ENCODE results near the gene CLSTN3. TPM values are rescaled to one million over a fixed set of nuclear protein-coding genes. Genes with fewer than 3 reads are reported as not detected.
A peak's percentile ranks its signal among the peaks of the same experiment; 100 is the strongest.

CLSTN3 gene
- total RNA-seq, 1 experiment from 2014 or later: 24.7 TPM

- TF ChIP-seq, protein P1, sequence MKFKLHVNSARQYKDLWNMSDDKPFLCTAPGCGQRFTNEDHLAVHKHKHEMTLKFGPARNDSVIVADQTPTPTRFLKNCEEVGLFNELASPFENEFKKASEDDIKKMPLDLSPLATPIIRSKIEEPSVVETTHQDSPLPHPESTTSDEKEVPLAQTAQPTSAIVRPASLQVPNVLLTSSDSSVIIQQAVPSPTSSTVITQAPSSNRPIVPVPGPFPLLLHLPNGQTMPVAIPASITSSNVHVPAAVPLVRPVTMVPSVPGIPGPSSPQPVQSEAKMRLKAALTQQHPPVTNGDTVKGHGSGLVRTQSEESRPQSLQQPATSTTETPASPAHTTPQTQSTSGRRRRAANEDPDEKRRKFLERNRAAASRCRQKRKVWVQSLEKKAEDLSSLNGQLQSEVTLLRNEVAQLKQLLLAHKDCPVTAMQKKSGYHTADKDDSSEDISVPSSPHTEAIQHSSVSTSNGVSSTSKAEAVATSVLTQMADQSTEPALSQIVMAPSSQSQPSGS (CRISPR knock-in tag; IDR thresholded peaks at IDR 0.05; ENCODE audit: borderline replicate concordance, low read depth): no peak
- TF ChIP-seq TEAD1 (CRISPR knock-in tag; IDR thresholded peaks at IDR 0.05): no peak
Observed at GRCh38 chr12:7154901-7155470, 24.8 kb downstream of the CLSTN3 start (continued).

DNA sequence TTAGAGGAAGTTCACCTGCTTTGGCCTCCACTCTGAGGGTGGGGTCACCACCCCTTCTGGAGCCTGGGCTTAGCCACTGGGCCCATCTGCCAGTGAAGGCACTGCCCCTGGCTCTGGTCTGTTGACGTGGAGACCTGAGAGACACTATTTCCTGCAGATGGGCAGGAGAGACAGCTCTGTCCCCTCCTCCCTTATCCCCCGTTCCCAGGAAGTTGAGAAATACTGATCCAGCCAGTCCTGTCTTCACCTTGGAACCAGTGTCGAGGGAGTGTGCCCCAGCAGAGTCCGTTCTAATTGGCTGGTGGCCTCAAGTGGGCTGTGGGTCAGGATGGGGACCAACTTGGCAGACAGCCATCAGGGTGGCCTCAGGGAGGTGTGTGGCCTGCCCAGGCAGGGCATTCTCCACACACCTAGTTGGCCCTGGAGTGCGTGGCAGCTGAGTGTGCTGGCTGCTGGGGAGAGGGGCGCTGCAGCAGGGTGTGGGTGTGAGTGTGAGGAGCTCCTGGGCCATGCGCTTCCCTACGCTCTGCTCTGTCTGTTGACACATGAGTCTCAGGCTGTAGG, 25.4 kb downstream of the CLSTN3 start:
- Mint-ChIP-seq H3K9me3 (no peaks in the 10 kb centered on the region), H3K27ac (no peak overlapping the region), H3K4me3 (no peak overlapping the region), H3K4me1 (no peaks in the 10 kb centered on the region), H3K36me3 (no peaks in the 10 kb centered on the region; the same call in 1 of the 2 replicates), H3K27me3 (ENCODE audit: low read depth) (no peaks in the 10 kb centered on the region)
- POLR2A ChIA-PET: no interaction called here
- TF ChIP-seq, protein P2, sequence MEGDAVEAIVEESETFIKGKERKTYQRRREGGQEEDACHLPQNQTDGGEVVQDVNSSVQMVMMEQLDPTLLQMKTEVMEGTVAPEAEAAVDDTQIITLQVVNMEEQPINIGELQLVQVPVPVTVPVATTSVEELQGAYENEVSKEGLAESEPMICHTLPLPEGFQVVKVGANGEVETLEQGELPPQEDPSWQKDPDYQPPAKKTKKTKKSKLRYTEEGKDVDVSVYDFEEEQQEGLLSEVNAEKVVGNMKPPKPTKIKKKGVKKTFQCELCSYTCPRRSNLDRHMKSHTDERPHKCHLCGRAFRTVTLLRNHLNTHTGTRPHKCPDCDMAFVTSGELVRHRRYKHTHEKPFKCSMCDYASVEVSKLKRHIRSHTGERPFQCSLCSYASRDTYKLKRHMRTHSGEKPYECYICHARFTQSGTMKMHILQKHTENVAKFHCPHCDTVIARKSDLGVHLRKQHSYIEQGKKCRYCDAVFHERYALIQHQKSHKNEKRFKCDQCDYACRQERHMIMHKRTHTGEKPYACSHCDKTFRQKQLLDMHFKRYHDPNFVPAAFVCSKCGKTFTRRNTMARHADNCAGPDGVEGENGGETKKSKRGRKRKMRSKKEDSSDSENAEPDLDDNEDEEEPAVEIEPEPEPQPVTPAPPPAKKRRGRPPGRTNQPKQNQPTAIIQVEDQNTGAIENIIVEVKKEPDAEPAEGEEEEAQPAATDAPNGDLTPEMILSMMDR (IDR thresholded peaks at IDR 0.05): no peak
- TF ChIP-seq, protein P3, sequence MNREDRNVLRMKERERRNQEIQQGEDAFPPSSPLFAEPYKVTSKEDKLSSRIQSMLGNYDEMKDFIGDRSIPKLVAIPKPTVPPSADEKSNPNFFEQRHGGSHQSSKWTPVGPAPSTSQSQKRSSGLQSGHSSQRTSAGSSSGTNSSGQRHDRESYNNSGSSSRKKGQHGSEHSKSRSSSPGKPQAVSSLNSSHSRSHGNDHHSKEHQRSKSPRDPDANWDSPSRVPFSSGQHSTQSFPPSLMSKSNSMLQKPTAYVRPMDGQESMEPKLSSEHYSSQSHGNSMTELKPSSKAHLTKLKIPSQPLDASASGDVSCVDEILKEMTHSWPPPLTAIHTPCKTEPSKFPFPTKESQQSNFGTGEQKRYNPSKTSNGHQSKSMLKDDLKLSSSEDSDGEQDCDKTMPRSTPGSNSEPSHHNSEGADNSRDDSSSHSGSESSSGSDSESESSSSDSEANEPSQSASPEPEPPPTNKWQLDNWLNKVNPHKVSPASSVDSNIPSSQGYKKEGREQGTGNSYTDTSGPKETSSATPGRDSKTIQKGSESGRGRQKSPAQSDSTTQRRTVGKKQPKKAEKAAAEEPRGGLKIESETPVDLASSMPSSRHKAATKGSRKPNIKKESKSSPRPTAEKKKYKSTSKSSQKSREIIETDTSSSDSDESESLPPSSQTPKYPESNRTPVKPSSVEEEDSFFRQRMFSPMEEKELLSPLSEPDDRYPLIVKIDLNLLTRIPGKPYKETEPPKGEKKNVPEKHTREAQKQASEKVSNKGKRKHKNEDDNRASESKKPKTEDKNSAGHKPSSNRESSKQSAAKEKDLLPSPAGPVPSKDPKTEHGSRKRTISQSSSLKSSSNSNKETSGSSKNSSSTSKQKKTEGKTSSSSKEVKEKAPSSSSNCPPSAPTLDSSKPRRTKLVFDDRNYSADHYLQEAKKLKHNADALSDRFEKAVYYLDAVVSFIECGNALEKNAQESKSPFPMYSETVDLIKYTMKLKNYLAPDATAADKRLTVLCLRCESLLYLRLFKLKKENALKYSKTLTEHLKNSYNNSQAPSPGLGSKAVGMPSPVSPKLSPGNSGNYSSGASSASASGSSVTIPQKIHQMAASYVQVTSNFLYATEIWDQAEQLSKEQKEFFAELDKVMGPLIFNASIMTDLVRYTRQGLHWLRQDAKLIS (CRISPR knock-in tag; IDR thresholded peaks at IDR 0.05; ENCODE audit: borderline replicate concordance): no peak
- TF ChIP-seq NR2C2 (CRISPR knock-in tag; IDR thresholded peaks at IDR 0.05) (no peak), ZNF232 (CRISPR knock-in tag; IDR thresholded peaks at IDR 0.05) (no peak), SOX15 (CRISPR knock-in tag; IDR thresholded peaks at IDR 0.05) (no peak), KAT7 (CRISPR knock-in tag; IDR thresholded peaks at IDR 0.05; ENCODE audit: borderline replicate concordance) (no peak), ZNF219 (CRISPR knock-in tag; IDR thresholded peaks at IDR 0.05; ENCODE audit: borderline replicate concordance) (no peak)
- DNase-seq (ENCODE audit: low spot score) (no peak), ATAC-seq (peak; percentile 43; the same call in 1 of the 2 replicates)
- CTCF ChIA-PET: interaction anchor here (1.0 to 3.4 kb wide), 4 partner anchors 10 to 33 kb away, joined by 3 to 24 read pairs (median 4); no protein-coding TSS in a partner anchor

DNA sequence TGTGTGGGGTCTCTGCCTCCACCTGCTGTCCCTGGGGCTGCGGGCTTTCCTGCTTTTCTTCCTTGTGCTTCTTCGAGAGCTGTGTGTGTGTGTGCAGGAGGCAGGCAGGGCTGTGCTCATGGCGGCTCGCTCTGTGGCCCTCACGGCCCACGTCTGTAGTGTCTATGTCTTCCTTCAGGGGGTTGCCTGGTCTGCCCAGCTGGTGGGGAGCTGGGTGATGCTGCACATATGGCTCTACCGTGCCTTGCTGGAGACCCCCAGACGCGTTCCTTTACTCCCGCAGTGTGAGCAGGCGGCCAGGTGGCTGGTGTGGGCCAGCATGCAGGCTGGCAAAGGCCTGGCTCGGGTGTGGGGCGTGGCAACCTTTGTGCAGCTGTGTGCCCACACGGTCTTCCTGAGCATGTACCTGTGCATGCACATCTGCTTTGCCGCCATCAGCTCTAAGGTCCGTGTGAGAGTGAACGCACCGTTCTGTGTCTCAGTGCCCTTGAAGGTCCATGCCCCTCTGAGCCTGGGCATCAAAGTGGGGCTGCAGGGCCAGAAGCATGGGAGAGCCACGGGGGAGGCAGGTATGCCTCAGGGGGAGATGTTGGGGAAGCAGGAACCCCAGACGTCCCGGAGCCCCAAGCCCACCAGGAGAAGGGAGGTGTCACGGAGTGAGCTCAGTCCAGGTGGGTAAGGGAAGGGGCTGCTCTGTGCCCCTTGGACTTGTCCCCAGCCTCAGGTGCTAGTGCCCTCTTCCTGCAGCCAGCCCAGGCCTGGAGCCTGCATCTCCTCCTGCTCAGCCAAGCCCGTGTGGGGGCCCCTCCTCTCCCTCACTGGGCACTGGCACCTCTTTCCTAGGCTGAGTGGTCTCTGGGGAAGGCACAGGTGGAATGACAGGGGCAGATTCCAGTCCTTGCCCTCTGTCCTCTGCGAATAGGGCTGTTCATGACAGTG, 26.4 kb downstream of the CLSTN3 start:
- DNase-seq (ENCODE audit: low spot score) (no peak), ATAC-seq (no peak)
- Mint-ChIP-seq H3K4me3 (no peak overlapping the region), H3K4me1 (no peaks in the 10 kb centered on the region), H3K36me3 (no peaks in the 10 kb centered on the region), H3K27ac (0 out of 2 replicates have a peak overlapping the region, but pooled peaks have one; percentile 51), H3K27me3 (ENCODE audit: low read depth) (peaks cover 2% of the 10 kb centered on the region), H3K9me3 (no peaks in the 10 kb centered on the region)
- ChIA-PET CTCF (interaction anchor here (1.1 to 3.4 kb wide), 4 partner anchors 11 to 32 kb away, joined by 4 to 24 read pairs (median 4); no protein-coding TSS in a partner anchor), POLR2A (no interaction called here)
- TF ChIP-seq ZBTB43 (CRISPR knock-in tag; IDR thresholded peaks at IDR 0.05) (no peak), ZNF121 (CRISPR knock-in tag; IDR thresholded peaks at IDR 0.05) (no peak), ESRRA (CRISPR knock-in tag; IDR thresholded peaks at IDR 0.05; ENCODE audit: borderline replicate concordance) (no peak), NR2C2 (CRISPR knock-in tag; IDR thresholded peaks at IDR 0.05) (no peak), EMX1 (CRISPR knock-in tag; IDR thresholded peaks at IDR 0.05) (no peak)
- TF ChIP-seq, protein P4, sequence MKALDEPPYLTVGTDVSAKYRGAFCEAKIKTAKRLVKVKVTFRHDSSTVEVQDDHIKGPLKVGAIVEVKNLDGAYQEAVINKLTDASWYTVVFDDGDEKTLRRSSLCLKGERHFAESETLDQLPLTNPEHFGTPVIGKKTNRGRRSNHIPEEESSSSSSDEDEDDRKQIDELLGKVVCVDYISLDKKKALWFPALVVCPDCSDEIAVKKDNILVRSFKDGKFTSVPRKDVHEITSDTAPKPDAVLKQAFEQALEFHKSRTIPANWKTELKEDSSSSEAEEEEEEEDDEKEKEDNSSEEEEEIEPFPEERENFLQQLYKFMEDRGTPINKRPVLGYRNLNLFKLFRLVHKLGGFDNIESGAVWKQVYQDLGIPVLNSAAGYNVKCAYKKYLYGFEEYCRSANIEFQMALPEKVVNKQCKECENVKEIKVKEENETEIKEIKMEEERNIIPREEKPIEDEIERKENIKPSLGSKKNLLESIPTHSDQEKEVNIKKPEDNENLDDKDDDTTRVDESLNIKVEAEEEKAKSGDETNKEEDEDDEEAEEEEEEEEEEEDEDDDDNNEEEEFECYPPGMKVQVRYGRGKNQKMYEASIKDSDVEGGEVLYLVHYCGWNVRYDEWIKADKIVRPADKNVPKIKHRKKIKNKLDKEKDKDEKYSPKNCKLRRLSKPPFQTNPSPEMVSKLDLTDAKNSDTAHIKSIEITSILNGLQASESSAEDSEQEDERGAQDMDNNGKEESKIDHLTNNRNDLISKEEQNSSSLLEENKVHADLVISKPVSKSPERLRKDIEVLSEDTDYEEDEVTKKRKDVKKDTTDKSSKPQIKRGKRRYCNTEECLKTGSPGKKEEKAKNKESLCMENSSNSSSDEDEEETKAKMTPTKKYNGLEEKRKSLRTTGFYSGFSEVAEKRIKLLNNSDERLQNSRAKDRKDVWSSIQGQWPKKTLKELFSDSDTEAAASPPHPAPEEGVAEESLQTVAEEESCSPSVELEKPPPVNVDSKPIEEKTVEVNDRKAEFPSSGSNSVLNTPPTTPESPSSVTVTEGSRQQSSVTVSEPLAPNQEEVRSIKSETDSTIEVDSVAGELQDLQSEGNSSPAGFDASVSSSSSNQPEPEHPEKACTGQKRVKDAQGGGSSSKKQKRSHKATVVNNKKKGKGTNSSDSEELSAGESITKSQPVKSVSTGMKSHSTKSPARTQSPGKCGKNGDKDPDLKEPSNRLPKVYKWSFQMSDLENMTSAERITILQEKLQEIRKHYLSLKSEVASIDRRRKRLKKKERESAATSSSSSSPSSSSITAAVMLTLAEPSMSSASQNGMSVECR (CRISPR knock-in tag; IDR thresholded peaks at IDR 0.05; ENCODE audit: borderline replicate concordance): no peak
- TF ChIP-seq, protein P2 (IDR thresholded peaks at IDR 0.05): no peak
